HG02763 (cell line): ENCODE data around the gene KSR2.
"Not testable (repeated sequence)": the region's sequence is repeated elsewhere in the genome, so short reads cannot be mapped to it uniquely, and the experiment has no call there.

Experiments
- ATAC-seq: cut with Tn5 transposase; IDR thresholded peaks from one replicate; pipeline ENCODE4 v1.9.1; 2021; ENCODE audit warnings: mild to moderate bottlenecking, moderate library complexity; ENCODE audit not compliant: unreplicated experiment

KSR2 gene

DNA sequence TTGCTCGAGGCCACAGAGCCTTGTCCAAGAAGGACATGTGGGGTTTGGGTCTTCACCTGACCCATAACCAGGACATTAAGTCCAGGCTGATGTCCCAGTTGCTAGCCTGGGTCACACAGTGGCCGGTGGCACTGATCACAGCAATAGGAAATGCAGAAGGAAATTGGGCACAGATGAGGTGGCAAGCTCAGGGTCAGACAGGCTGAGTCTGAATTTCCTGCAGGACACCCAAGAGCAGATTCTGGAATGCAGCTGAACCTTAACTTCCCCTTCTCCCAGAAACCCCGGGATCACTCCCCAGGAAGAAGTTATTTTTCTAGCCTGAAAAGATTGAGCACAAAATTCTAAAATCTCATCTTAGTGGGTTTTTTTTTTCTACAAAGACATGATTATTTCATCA, 199.9 kb downstream of the KSR2 start:
- ATAC-seq: no peak

DNA sequence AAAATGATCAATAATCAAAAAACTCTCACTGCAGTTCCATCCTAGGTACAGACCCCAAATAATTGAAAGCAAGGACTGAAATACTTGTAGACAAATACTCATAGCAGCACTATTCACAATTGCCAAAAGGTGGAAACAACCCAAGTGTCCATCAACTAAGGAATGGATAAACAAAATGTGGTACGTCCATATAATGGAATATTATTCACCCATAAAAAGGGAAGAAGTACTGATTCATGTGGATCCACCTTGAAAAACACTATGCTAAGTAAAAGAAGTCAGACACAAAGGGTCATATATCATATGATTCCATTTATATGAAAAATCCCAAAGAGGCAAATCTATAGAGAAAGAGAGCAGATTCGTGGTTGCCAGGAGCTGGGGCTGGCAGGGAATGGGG, 202.8 kb downstream of the KSR2 start:
- no peak for ATAC-seq

DNA sequence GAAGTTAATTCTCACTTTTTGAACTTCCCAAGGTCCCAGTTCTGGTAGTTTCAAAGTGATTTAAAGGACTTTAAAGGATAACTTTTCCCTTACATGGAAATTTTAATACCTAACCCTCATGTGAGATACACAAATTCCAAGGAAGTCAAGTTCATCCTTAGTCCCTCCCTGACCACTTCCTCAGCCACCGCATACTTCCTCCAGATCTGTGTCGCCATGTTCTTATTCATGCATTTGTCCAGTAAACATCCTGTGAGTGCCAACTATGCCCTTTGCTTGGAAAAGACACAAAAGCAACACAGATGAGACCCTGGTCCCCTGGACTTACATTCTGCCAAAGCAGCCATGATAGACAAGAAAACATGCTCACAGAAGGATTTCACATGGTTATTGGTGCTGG, 206.6 kb downstream of the KSR2 start:
- ATAC-seq: no peak

DNA sequence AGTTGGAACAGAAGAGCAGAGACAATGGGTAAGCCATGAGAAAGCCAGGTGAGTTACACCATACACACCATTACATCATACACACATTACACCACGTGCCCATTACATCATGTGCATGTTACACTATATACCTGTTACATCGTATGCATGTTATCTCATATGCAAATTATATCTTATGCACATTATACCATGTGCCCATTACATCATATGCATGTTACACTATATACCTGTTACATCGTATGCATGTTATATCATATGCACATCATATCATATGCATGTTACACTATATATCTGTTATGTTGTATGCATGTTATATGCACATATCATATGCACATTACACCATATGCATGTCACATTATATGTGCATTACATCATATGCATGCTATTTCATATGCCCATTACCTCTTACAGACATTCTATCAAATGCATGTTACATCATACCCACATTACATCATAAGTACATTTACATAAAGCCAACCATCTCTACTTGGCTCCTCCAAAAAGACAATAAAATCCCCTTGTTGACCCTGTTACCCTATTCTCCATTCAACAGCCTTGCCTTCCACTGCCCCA, 207.2 kb downstream of the KSR2 start:
- ATAC-seq: no peak

DNA sequence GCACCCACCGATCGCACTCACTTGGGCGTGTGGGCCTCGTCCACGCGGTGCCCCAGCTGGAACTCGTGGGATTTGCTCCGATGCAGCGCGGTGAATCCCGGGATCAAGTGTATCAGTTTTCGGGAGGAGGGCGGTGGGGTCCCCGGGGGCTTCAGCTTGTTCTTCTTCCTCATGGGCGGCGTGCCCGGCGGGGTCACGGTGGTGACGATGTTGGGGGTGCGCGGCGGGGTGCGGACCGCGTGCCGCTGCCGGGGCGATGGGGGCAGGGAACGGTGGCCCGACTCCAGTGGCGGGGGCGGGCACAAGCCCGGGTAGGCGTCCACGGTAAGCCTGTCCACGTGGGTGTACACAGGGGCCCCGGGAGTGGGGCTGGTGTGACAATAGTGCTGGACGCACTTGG, 207.8 kb downstream of the KSR2 start:
- no peak for ATAC-seq

DNA sequence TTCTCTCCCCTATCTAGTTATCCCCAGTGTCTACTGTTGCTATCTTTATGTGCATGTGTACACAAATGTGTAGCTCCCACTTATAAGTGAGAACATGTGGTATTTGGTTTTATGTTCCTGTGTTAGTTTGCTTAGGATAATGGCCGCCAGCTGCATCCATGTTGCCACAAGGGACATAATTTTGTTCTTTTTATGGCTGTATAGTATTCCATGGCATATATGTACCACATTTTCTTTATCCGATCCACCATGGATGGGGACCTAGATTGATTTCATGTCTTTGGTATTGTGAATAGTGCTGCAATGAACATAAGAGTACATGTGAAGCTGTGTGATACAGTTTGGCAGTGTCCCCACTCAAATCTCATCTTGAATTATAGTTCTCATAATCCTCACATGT, 218.1 kb downstream of the KSR2 start:
- ATAC-seq: no peak

DNA sequence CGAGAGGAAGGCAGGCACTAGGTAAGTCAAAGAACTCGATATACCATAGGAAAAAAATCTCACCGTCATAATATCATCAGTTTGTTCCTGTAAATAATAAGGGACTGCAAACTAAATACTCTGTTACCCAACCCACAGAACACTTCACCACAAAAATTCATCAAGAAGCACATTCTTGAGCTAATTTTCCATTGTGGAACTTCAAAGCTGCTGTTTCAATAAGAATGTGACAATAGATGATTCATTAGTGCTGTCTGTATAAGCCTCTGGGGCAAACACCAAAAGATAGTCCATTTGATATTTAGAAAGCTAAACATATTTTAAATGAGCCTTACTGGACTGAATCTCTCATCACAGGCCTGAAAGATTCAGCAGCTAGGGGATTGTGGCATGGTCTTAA, 219.4 kb downstream of the KSR2 start:
- no peak for ATAC-seq

DNA sequence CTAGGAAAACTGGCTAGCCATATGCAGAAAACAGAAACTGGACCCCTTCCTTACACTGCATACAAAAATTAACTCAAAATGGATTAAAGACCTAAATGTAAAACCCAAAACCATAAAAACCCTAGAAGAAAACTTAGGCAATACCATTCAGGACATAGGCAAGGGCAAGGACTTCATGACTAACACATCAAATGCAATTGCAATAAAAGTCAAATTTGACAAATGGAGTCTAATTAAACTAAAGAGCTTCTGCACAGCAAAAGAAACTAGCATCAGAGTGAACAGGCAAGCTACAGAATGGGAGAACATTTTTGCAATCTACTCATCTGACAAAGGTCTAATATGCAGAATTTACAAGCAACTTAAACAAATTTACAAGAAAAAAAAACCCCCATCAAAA, 222.4 kb downstream of the KSR2 start:
- not testable (repeated sequence) for ATAC-seq

DNA sequence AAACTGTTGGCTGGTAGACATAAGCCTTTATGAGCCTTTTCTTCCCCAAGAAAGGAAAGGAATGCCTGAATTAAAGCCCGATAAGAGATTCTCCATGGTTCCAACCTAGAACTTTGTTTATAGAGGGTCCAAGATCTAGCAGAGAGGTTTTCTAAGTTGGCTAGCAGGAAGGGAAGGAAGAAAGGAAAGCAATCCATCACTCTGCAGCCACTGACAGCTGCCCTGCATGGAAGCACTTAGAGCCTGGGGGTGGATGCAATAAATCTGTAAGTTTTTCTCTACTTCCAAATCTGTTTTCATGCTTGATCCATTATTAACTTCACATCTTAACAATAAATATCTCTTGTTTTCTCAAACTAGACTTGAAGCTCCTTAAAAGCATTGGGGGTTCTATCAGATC, 224.4 kb downstream of the KSR2 start:
- no peak for ATAC-seq

DNA sequence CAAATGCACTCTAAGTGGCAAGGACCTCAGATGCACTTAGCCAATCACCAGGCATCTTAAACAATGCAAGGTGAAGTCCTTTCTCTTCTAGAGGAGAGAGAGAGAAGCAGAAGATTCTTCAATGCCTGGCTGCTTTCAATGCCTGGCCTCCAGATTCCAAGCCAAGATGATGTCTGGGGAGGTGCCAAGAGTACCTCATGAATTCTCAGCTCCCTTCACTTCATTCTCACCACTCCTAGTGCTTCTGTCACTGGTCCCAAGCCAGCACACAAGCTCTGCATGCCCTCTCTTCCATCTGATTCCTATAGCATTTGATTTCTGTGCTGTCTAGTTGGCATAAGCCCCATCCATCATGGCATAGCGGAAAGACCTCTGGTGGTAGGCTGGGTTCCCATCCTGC, 225.0 kb downstream of the KSR2 start:
- ATAC-seq: no peak

DNA sequence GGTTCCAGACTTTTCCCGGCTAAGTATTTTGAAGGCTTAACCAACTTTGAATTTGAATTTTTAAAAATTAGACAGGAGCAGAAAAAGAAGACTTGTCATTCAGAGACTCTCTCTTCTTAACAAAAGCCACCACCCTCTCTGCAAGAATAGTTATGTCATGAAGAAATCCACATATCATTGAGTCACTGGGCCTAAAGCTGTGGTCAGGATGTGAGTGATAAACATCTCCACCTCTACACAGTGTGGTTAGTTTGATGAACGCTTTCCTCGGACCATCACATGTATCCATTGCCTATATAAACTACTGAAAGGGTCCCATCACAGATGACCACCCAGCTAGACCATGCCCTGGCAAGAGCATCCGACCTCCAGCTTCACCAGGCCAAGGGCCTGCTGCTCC, 226.1 kb downstream of the KSR2 start:
- no peak for ATAC-seq

DNA sequence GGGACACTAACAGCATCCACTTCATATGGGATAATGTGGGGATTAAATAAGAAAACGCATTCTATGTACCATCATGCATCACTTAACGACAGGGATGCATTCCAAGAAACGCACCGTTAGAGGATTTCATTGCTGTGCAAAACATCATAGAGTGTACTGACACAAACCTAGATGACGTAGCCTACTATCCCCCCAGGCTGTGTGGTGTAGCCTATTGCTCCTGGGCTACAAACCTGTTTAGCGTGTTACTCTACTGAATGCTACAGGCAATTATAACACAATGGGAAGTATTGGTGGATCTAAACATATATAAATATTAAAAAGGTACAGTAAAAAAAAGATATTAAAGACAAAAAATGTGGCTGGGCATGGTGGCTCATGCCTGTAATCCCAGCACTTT, 230.6 kb downstream of the KSR2 start:
- no peak for ATAC-seq

DNA sequence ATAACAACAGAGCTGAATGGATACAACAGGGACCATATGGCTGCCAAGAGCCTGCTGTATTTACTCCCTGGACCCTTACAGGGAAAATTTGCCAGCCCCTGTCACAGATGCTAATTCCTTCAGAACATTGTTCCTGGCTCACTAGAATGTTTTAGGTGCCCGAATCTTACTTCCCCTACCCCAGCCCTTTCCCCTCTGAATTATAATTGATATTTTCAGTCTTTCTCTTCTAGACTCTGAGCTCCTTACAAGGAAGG, 235.3 kb downstream of the KSR2 start:
- ATAC-seq: no peak

DNA sequence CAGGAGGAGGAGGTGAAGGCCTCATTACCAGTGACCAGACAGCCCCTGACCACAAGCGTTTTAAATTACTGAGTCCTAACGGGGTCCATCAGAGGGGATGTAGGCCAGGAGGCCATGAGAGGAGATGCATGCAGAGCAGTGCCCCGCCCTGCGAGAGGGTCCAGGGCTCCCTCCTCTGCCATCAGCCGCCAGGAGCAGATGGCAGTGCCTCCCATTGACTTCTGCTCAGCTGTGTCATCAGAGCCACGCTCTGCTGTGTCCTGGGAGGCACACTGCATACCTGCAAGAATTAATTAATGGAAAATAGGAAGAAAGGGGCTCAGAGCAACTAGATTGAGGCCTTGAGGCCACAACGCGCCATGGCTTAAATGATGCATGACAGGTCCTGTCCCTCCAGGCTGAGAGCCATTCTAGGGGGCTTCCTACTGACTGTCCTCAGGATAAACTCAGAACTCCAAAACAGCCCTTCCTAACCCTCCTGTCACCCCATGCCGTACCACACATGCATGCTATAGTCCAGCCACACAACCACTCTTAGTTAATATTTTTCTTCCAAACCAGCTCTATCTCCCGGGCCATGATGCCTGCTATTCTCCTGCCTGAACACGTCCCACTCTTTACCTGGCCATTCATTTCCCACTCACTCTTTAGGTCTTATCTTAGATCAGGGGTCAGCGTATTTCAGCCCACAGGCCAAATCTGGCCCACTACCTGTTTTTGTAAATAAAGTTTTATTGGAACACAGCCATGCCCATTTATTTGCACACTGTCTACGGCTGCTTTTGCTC, 235.8 kb downstream of the KSR2 start:
- no peak for ATAC-seq

DNA sequence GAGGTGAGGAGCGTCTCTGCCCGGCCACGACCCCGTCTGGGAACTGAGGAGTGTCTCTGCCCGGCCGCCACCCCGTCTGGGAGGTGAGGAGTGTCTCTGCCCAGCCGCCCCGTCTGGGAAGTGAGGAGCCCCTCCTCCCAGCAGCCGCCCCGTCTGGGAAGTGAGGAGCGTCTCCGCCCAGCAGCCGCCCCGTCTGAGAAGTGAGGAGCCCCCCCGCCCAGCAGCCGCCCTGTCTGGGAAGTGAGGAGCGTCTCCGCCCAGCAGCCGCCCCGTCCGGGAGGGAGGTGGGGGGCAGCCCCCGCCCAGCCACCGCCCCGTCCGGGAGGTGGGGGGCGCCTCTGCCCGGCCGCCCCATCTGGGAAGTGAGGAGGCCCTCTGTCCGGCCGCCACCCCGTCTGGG, 237.7 kb downstream of the KSR2 start:
- ATAC-seq: not testable (repeated sequence)

DNA sequence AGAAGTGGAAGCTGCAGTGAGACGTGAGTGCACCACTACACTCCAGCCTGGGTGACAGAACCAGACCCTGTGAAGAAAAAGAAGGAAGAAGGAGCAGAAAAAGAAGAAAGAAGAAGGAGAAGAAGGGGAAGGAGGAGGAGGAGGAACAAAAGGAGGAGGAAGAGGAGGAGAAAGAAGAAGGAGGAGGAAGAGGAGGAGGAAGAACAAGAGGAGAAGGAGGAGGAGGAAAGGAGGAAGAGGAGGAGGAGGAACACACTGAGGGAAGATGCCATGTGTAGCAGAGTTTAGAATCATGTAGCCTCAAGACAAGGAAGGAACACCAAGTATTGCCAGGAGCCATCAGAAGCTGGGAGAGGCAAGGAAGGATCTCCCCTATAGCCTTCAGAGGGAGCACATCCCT, 241.5 kb downstream of the KSR2 start:
- no peak for ATAC-seq

DNA sequence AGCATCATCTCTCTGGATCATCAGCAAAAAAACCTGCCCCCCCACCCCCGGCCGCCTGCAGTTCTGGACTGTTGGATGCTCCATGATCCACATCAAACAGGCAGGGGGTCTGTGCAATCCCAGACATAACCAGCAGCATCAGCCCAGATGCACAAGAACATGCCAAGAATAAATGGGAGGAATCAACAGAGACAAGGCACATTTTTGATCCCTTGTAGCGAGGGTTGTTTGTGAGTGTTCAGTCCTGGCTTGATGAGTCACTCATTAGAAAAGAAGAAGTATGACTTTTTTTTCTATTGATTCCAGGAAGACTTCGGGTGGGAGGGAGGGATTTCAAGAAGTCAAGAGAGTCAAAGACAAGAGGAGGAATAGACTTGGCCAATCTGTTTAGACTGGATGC, 244.2 kb downstream of the KSR2 start:
- no peak for ATAC-seq

DNA sequence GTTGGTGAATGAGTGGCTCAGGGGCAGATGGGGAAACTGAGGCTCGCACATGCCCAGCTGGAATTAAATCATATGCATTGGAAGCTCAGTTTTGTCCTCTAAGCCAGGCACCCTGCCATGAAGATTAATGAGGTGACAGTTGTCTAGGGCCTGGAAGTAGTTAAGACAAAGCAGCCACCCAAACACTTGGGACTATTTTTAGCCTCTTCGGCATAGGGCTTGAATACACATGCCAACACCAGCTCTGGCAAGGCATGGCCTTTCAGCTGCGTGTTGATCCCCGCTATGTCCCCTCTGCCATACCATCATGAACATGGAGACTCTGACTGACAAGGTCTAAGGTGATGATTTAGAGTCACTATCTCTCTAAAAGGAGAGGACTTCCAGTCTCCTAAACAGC, 250.2 kb downstream of the KSR2 start:
- ATAC-seq: no peak

DNA sequence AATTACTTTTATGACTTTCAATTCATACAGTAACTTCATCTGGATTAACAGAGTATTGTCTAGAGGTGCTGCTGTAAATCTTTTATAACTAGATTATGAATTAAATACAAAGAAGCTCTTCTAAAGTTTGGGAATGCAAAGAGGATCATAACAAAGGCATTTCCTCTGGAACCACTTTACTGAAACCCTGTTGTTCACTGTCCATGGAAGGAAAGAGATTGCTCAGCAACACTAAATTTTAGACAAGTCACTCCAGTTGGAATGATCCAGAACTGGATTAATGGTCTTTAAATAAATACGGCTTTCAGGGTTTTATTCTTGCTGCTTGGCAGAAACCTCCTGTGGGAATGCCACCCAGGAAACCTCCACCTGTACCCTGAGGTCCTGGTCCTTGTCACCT, 250.6 kb downstream of the KSR2 start:
- no peak for ATAC-seq

DNA sequence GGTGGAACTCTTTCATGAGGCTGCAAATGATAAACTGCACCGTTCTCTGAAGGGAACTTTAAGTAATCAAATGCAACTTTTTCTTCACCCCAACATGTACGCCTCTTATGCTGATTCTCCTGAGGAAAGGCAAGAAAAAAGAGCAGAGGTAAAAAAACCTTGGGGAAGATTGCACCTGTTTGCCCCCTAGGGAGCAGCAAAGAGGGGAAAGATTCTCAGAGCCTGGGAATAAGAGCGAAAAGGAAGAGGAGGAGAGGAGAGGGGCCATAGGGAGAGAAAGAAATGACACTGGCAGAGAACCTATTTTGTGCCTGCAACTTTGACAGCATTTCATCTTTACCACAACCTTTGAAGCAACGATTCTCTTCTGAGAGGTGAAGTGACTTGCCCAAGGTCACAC, 254.6 kb downstream of the KSR2 start:
- no peak for ATAC-seq

DNA sequence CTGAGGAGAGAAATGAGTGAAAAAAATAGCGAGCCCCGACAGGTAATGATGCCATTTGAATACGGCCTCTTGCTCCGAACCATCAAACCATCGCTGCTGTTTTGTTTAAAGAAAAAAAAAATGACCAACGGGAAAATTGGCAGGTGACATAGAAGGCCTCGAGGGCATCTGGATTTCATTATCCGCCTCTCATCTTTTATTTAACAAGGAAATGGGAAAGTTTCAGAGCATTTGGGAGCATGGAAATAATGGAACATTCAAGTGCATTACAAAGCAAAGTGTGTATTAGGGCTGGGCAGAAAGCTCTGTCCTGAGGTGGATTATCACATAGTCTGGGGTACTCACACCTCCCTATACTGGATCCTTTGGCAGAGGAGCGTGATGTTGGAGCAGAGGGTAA, 258.7 kb downstream of the KSR2 start:
- ATAC-seq: no peak

DNA sequence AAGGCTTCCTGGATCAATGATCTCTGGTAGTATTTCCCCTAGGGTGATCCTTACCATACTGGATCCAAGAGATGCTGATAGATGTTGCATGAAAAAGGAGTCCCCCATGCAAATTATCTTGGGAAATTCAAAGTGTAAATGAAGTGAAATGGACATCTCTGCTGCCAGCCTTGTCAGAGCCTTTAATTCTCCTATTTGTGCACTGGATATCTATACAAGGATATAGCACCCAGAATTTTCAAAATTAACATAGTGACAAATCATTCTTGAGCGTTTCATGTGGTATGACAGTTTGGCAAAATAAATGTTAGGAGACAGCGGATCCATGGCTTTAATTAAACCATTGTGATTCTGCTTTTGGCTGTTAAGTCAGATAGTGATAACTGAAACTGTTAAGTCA, 260.9 kb downstream of the KSR2 start:
- no peak for ATAC-seq

DNA sequence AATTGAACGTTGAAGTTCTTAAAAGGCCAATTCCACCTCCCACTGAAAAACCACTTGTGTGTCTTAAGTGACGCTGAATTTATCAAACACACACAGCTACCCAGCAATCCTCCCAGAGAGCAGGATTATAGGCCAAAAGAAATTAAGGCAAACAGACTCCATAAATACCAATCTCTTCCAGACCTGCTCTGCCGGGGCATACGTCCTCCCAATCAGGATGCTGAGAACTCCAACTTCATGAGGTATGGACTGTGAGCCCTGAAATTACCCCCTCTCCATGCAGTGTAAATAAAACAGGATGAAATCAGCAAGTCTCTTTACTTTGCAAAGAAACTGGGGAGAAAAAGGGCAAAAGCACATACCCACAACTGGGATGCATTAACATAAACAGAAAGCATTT, 265.2 kb downstream of the KSR2 start:
- ATAC-seq: no peak
